AG04449 (cell line): ENCODE results near the gene ZNF397.

ENCODE experiments used
- CTCF ChIA-PET: fragments of 350-600 bp; formaldehyde crosslinking; extraction: SDS; loops from one replicate; lab custom pipeline; 2021; ENCODE audit warnings: antibody characterized with exemption; lab: Yijun Ruan, JAX
- POLR2A ChIA-PET: fragments of 400-600, 350-600 bp; formaldehyde crosslinking; extraction: SDS; loops from one replicate; lab custom pipeline; 2020; ENCODE audit warnings: antibody characterized with exemption, inconsistent platforms; lab: Yijun Ruan, JAX
- DNase-seq: peaks from one replicate; pipeline ENCODE4 v3.0.0-alpha.2; 2010; ENCODE audit warnings: low read depth, low spot score
- H3K4me3 ChIP-seq: 2 replicates; pipeline ENCODE4 v1.5.1; 2011; ENCODE audit warnings: low read depth, mild to moderate bottlenecking, control low read depth, low read length
- CTCF ChIP-seq: IDR thresholded peaks from one replicate; pipeline ENCODE4 v1.5.1; 2011; ENCODE audit warnings: mild to moderate bottlenecking, moderate library complexity, low read length, control low read depth, inconsistent platforms; ENCODE audit not compliant: insufficient read depth; ENCODE audit errors: missing control alignments

Gene ZNF397

GRCh38 chr18:35271656-35272055, 30.8 kb downstream of the ZNF397 start:
- no peak for TF ChIP-seq CTCF
- ChIA-PET CTCF (no interaction called here), POLR2A (no interaction called here)
- DNase-seq, result no peak
- H3K4me3 ChIP-seq, result no peak overlapping the region

DNA sequence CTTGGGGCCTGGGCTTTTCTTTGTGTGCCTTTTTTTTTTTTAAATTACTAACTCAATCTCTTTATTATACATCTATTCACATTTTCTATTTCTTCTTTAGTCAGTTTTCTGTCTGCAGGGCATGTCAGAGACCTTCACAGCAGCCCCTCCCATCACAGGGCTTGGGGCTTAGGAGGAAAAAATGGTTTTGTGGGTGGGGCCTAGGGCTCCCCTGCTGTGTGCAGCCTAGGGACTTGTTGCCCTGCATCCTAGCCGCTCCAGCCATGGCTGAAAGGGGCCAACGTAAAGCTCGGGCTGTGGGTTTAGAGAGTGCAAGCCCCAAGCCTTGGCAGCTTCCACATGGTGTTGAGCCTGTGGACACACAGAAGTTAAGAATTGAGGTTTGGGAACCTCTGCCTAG, 35.4 kb downstream of the ZNF397 start:
- no peak overlapping the region for H3K4me3 ChIP-seq
- ChIA-PET POLR2A (no interaction called here), CTCF (no interaction called here)
- no peak for TF ChIP-seq CTCF
- DNase-seq, result no peak

DNA sequence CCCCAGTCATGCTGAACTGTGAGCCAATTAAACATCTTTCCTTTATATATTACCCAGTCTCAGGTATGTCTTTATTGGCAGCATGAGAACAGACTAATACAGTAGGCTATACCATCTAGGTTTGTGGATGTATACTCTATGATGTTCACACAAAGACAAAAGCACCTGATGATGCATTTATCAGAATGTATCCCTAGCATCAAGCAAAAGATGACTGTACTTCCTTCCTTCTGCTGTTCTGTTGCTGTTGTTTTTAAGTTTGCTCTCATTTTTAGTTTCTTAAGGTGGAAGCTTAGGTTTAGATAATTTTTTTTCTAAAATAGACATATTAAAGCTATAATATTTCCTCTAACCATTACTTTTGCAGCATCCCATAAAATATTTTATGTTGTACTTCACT, 36.8 kb downstream of the ZNF397 start:
- DNase-seq, result no peak
- ChIA-PET POLR2A (no interaction called here), CTCF (no interaction called here)
- TF ChIP-seq CTCF, result no peak
- H3K4me3 ChIP-seq, result no peak overlapping the region

GRCh38 chr18:35278085-35278484, 37.3 kb downstream of the ZNF397 start:
- ChIA-PET POLR2A (no interaction called here), CTCF (interaction anchor here (1.8 kb wide), 1 partner anchor 47 kb away, joined by 4 read pairs; no protein-coding TSS in a partner anchor)
- no peak for TF ChIP-seq CTCF
- no peak for DNase-seq
- H3K4me3 ChIP-seq, result no peak overlapping the region

- H3K4me3 ChIP-seq, result no peak overlapping the region
- ChIA-PET POLR2A (no interaction called here), CTCF (interaction anchor here (1.8 kb wide), 1 partner anchor 48 kb away, joined by 4 read pairs; no protein-coding TSS in a partner anchor)
- no peak for DNase-seq
- no peak for TF ChIP-seq CTCF
These were observed 38.1 kb downstream of the ZNF397 start for GRCh38 chr18:35278969-35279368.

- POLR2A ChIA-PET, result no interaction called here
- TF ChIP-seq CTCF, result no peak
- CTCF ChIA-PET, result interaction anchor here (1.1 kb wide), 1 partner anchor 17 kb away, joined by 5 read pairs; no protein-coding TSS in a partner anchor
- peak; percentile 73 for DNase-seq
- no peak overlapping the region for H3K4me3 ChIP-seq
These were observed 41.5 kb downstream of the ZNF397 start for GRCh38 chr18:35282353-35282752.
